Kidney (tissue), 14 donors: ENCODE data around the gene VAMP3. TPM values are rescaled to one million over a fixed set of nuclear protein-coding genes. Genes with fewer than 3 reads are reported as not detected.

ENCODE experiments used
- DNase-seq, 5 donors: peaks; one replicate each; pipeline ENCODE4 v3.0.0-alpha.2; 2013 to 2020
- FAIRE-seq: peaks from 2 replicates; lab custom pipeline; 2012; peaks lifted over from hg19 to GRCh38; lab: Jason Lieb, UNC
- H3K27ac ChIP-seq, 2 donors: one replicate each; pipeline ENCODE4 v1.7.0; 2013; ENCODE audit warnings: low read depth in 2 of 2, low read length in 2 of 2, inconsistent platforms in 1 of 2
- H3K27me3 ChIP-seq: one replicate; pipeline ENCODE4 v1.7.1; 2013; ENCODE audit warnings: low read length, inconsistent platforms; ENCODE audit not compliant: control insufficient read depth, insufficient read depth
- H3K36me3 ChIP-seq, 3 donors: one replicate each; pipeline versions ENCODE4 v1.7.0 to v1.7.1; 2013; ENCODE audit warnings: low read length in 3 of 3, control low read depth in 1 of 3, inconsistent platforms in 1 of 3; ENCODE audit not compliant: insufficient read depth in 3 of 3, control insufficient read depth in 2 of 3
- H3K4me1 ChIP-seq, 3 donors: one replicate each; pipeline versions ENCODE4 v1.7.0 to v1.7.1; 2013; ENCODE audit warnings: low read length in 3 of 3, inconsistent platforms in 1 of 3, low read depth in 1 of 3; ENCODE audit not compliant: control insufficient read depth in 2 of 3, insufficient read depth in 2 of 3
- H3K4me3 ChIP-seq, 3 donors: one replicate each; pipeline versions ENCODE4 v1.7.0 to v1.8.1; 2013; ENCODE audit warnings: low read length in 3 of 3, control low read depth in 1 of 3, inconsistent platforms in 1 of 3
- H3K9ac ChIP-seq, 3 donors: one replicate each; pipeline versions ENCODE4 v1.7.0 to v1.7.1; 2013; ENCODE audit warnings: low read length in 3 of 3, control low read depth in 1 of 3, inconsistent platforms in 1 of 3
- H3K9me3 ChIP-seq, 3 donors: one replicate each; pipeline versions ENCODE4 v1.7.0 to v1.7.1; 2013; ENCODE audit warnings: low read length in 3 of 3, control low read depth in 1 of 3, inconsistent platforms in 1 of 3; ENCODE audit not compliant: control insufficient read depth in 2 of 3, insufficient read depth in 1 of 3
- CTCF ChIP-seq: IDR thresholded peaks from 3 replicates; pipeline ENCODE4 v1.5.1; 2012; ENCODE audit warnings: mild to moderate bottlenecking, moderate library complexity, borderline replicate concordance; ENCODE audit not compliant: insufficient read depth; ENCODE audit errors: extremely low read depth
- intact Hi-C: fragments of 100-400 bp; cut with DNase I; formaldehyde crosslinking; loops from one replicate; pipeline ENCODE4 v1.11.1; 2022
- polyA plus RNA-seq: library from polyadenylated mRNA; stranded (reverse); fragments of 350-450 nt; fragmentation: Illumina TruSeq; extraction: RNeasy Lipid Tissue Mini Kit (QIAGEN cat#74804); gene quantifications from one replicate; pipeline ENCODE4 v1.2.3, GENCODE V29; 2014; ENCODE audit warnings: low read depth, low replicate concordance; ENCODE audit not compliant: insufficient read depth
- total RNA-seq: library from RNA; stranded (reverse); fragmentation: NEBNext Ultra II Directional; extraction: Animal tissue kit (Norgen Biotek cat#: 25700); gene quantifications from one replicate; pipeline ENCODE4 v1.2.1, GENCODE V29; 2021
- donor health status: control.
- donor health status: control.
- donor health status: control.
- donor health status: control.
- donor health status: control.
- donor health status: DM: yes; HTN: yes; CAD: no.
- donor health status: Normal renal cell carcinoma (clear cell type).

Gene VAMP3
- total and polyA plus RNA-seq, 2 donors from 2014 or later, result 69.7 to 93.8 TPM

DNA sequence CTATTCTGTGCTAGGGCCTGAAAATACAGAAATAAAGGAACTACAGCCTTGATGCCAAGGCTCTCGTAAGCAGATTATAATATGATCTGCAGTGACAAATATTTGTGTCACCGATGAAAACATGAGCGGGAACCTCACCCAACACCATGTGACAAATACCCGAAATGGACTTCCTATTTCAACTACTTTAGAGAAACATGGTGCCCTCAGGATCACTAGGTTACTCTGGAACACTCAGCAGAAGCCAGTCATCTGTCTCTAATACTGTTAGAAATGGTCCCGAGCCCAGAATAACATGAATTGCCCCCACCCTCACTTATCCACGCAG, 463 bp upstream of the VAMP3 start:
- intact Hi-C loops, result no loop called here
- H3K9me3 ChIP-seq, result no peaks in the 10 kb centered on the region
- FAIRE-seq (no peak), DNase-seq (no peak)
- peak overlapping the region; percentile 73 to 98 (median 80) for H3K4me3 ChIP-seq
- H3K36me3 ChIP-seq, result peaks cover 0 to 5% (median 3%) of the 10 kb centered on the region in 3 donors
- no peaks in the 10 kb centered on the region for H3K27me3 ChIP-seq
- peak overlapping the region; percentile 72 to 83 for H3K27ac ChIP-seq
- TF ChIP-seq CTCF, result no peak
- peak overlapping the region; percentile 14 to 84 (median 76) for H3K9ac ChIP-seq
- peaks cover 0 to 8% (median 4%) of the 10 kb centered on the region in 3 donors for H3K4me1 ChIP-seq

DNA sequence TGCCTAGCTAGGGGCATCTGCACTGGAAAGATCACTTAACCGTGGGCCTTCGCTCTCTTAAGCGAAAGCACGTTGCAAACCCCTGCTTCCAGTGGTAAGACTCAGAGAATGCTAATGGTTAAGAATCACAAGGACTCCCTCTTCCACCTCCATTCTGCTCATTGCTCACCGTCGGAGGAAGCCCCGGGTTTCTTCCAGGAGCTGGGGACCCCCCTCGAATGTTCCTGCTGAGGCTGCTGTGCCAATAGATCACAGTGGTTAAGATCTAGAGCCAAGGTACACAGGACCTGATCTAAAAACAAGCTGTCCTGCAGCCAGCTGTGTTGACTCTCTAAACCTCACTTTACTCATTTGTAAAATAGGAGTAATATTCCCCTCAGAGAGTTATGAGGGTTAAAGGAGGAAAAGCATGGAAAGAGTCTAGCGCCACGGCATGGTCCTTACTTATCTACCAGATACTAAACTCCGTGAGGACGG, 765 bp downstream of the VAMP3 start:
- Histone ChIP-seq H3K4me1 (peaks cover 0 to 8% (median 4%) of the 10 kb centered on the region in 3 donors), H3K27me3 (no peaks in the 10 kb centered on the region), H3K4me3 (peak overlapping the region; percentile 78 to 98 (median 79)), H3K27ac (peak overlapping the region; percentile 83 to 91), H3K36me3 (peaks cover 0 to 8% (median 3%) of the 10 kb centered on the region in 3 donors), H3K9me3 (no peaks in the 10 kb centered on the region), H3K9ac (peak overlapping the region; percentile 62 to 83 (median 78))
- DNase-seq (no peak), FAIRE-seq (no peak)
- no peak for TF ChIP-seq CTCF
- intact Hi-C loops, result no loop called here

GRCh38 chr1:7777591-7777990, 6.5 kb downstream of the VAMP3 start:
- FAIRE-seq (no peak), DNase-seq (peak in 1 of 5 donors; percentile 59)
- no peaks in the 10 kb centered on the region for H3K9me3 ChIP-seq
- H3K27ac ChIP-seq, result no peak overlapping the region
- H3K4me3 ChIP-seq, result no peak overlapping the region
- no peak overlapping the region for H3K9ac ChIP-seq
- H3K36me3 ChIP-seq, result peaks cover 8 to 34% (median 24%) of the 10 kb centered on the region in 3 donors
- H3K27me3 ChIP-seq, result no peaks in the 10 kb centered on the region
- no peaks in the 10 kb centered on the region for H3K4me1 ChIP-seq
- no peak for TF ChIP-seq CTCF
- intact Hi-C loops, result no loop called here
